Type B pancreatic cell (in vitro differentiated cells): Measurements from ENCODE around the gene XYLT1. TPM values are rescaled to one million over a fixed set of nuclear protein-coding genes. Genes with fewer than 3 reads are reported as not detected.

Source experiments
- DNase-seq: peaks from one replicate; pipeline ENCODE4 v3.0.0; 2021; ENCODE audit warnings: mixed read lengths; ENCODE audit not compliant: unreplicated experiment; ENCODE audit errors: extremely low spot score
- H3K27ac Mint-ChIP-seq: 2 replicates; pipeline ENCODE4 v1.8.0; 2021; ENCODE audit warnings: mild to moderate bottlenecking, mixed read lengths
- H3K27me3 Mint-ChIP-seq: 2 replicates; pipeline ENCODE4 v1.8.0; 2021; ENCODE audit warnings: mixed read lengths
- H3K36me3 Mint-ChIP-seq: 2 replicates; pipeline ENCODE4 v1.8.0; 2021; ENCODE audit warnings: mixed read lengths
- H3K4me1 Mint-ChIP-seq: one replicate; pipeline ENCODE4 v1.8.0; 2021; ENCODE audit warnings: mixed read lengths; ENCODE audit not compliant: unreplicated experiment
- H3K4me3 Mint-ChIP-seq: 2 replicates; pipeline ENCODE4 v1.8.0; 2021; ENCODE audit warnings: mild to moderate bottlenecking, mixed read lengths
- H3K9me3 Mint-ChIP-seq: 2 replicates; pipeline ENCODE4 v1.8.0; 2021; ENCODE audit warnings: mixed read lengths
- total RNA-seq: library from RNA; stranded (reverse); gene quantifications from 2 replicates; pipeline ENCODE4 v1.2.1, GENCODE V29; 2021; ENCODE audit warnings: low replicate concordance
- TF ChIP-seq, protein P1 (sequence below): fragments of 200-600 bp; sonication (generic); conservative IDR thresholded peaks from 2 replicates; pipeline ENCODE4 v1.5.0; 2021; ENCODE audit warnings: antibody characterized with exemption, mild to moderate bottlenecking

Gene XYLT1
- total RNA-seq, 1 donor from 2014 or later: 14.9 TPM

DNA sequence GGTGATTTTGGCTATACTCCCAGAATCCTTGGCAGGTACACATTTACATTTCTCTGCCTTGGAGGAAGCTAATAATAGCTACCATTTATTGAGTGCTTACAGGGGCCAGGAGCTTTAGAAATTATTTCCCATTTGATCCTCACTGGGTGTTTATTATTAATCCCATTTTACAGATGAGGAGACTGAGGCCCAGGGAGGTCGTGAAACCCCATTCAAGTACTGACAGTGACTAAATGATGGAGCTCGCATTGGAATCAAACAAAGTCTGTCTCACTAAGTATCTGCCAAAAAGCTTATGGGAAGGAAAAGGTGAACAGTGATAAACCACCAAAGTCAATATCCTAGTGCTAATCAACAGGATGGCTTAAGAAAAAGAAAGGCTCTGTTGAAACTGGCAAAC is 33.3 kb upstream of the XYLT1 start:
- H3K9me3 Mint-ChIP-seq: peaks cover 7% of the 10 kb centered on the region
- H3K4me1 Mint-ChIP-seq: no peaks in the 10 kb centered on the region
- H3K4me3 Mint-ChIP-seq: no peak overlapping the region
- peaks cover 10% of the 10 kb centered on the region for H3K27me3 Mint-ChIP-seq
- TF ChIP-seq, protein P1, sequence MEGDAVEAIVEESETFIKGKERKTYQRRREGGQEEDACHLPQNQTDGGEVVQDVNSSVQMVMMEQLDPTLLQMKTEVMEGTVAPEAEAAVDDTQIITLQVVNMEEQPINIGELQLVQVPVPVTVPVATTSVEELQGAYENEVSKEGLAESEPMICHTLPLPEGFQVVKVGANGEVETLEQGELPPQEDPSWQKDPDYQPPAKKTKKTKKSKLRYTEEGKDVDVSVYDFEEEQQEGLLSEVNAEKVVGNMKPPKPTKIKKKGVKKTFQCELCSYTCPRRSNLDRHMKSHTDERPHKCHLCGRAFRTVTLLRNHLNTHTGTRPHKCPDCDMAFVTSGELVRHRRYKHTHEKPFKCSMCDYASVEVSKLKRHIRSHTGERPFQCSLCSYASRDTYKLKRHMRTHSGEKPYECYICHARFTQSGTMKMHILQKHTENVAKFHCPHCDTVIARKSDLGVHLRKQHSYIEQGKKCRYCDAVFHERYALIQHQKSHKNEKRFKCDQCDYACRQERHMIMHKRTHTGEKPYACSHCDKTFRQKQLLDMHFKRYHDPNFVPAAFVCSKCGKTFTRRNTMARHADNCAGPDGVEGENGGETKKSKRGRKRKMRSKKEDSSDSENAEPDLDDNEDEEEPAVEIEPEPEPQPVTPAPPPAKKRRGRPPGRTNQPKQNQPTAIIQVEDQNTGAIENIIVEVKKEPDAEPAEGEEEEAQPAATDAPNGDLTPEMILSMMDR: no peak
- no peak overlapping the region for H3K27ac Mint-ChIP-seq
- DNase-seq: no peak
- H3K36me3 Mint-ChIP-seq: no peaks in the 10 kb centered on the region

DNA sequence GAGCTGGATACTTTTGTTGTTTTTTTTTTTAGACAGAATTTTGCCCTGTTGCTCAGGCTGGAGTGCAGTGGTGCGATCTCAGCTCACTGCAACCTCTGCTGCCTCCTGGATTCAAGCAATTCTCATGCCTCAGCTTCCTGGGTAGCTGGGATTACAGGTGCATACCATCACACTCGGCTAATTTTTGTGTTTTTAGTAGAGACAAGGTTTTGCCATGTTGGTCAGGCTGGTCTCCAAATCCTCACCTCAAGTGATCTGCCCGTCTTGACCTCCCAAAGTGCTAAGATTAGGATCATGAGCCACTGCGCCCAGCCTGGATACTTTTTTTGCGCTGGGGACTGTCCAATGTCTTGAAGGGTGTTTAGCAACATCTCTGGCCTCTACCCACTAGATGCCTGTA is 32.6 kb upstream of the XYLT1 start:
- Mint-ChIP-seq H3K9me3 (peaks cover 5% of the 10 kb centered on the region), H3K27ac (no peak overlapping the region), H3K4me3 (no peak overlapping the region), H3K4me1 (no peaks in the 10 kb centered on the region), H3K36me3 (no peaks in the 10 kb centered on the region), H3K27me3 (peaks cover 10% of the 10 kb centered on the region)
- TF ChIP-seq, protein P1: no peak
- DNase-seq: no peak

DNA sequence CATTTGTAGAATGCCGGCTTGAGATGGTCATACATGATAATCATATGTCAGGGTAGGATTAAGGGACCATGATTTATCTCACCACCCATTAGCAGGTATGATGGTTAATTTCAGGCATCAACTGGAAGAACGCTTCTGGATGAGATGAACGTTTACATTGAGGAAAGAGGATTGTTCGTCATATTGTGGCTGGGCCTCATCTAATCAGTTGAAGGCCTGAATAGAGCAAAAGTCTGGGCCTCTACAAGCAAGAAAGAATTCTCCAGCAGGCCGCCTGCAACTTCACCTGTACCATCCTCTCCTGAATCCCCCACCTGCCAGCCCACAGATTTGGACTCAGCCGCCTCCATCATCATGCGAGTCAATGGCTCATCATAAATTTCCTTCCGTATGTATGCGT is 30.6 kb upstream of the XYLT1 start:
- no peak overlapping the region for H3K27ac Mint-ChIP-seq
- no peaks in the 10 kb centered on the region for H3K9me3 Mint-ChIP-seq
- H3K4me3 Mint-ChIP-seq: no peak overlapping the region
- no peaks in the 10 kb centered on the region for H3K4me1 Mint-ChIP-seq
- TF ChIP-seq, protein P1: no peak
- no peaks in the 10 kb centered on the region for H3K36me3 Mint-ChIP-seq
- DNase-seq: no peak
- H3K27me3 Mint-ChIP-seq: peaks cover 10% of the 10 kb centered on the region

DNA sequence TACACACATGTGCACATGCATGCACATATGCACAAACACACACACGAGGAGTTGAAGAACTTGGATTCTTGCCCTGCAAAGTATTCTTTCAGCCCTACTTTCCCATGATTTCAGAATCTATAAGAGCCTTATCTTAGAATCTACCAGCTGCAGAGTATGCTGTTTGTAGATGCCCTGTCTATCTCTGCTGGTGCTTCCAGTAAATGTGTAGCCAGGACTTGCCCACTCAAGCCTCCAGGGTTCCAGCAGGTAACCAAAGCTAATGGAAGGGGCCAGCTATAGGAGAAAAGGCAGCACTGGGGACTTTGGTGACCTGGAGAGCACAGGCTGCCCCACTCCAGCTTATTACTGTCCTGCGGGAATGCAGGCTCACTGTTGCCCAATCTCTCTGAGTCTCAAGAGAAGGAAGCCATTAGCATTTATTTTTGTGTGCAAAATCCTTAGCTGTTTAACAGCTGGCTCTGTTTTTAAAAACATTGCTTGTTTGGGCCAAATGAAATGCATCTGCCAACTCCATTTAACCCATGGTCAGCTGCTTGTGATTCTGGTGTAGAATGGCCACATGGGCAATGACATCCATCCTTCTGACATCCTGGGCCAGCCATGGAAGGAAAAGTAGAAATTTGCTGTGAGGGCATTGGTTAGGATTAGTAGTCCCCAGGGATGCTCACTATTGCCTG is 28.6 kb upstream of the XYLT1 start:
- no peak for DNase-seq
- peaks cover 13% of the 10 kb centered on the region for H3K27me3 Mint-ChIP-seq
- H3K4me1 Mint-ChIP-seq: no peaks in the 10 kb centered on the region
- TF ChIP-seq, protein P1: no peak
- H3K9me3 Mint-ChIP-seq: no peaks in the 10 kb centered on the region
- H3K36me3 Mint-ChIP-seq: no peaks in the 10 kb centered on the region
- H3K27ac Mint-ChIP-seq: no peak overlapping the region
- no peak overlapping the region for H3K4me3 Mint-ChIP-seq

DNA sequence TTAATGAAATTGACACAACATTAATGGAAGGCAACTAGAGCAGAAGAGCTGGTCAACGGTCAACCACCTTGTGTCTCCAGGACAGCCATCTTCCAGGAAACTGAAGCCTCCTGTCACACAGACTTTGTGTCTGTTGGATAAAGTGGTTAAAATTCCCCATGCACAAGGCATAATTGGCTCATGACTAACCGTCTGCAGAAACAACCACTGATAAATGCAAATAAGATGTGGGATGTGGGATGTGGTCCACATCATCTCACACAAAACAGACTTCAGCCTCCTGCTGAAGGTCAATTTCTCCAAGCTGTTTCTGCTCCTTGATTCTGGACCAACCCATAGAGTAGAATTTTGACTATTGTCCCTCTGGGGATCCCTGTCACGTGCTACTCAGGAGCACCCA is 26.9 kb upstream of the XYLT1 start:
- no peak for DNase-seq
- H3K27me3 Mint-ChIP-seq: peaks cover 7% of the 10 kb centered on the region
- H3K9me3 Mint-ChIP-seq: no peaks in the 10 kb centered on the region
- no peak overlapping the region for H3K27ac Mint-ChIP-seq
- TF ChIP-seq, protein P1: no peak
- no peaks in the 10 kb centered on the region for H3K36me3 Mint-ChIP-seq
- H3K4me3 Mint-ChIP-seq: no peak overlapping the region
- no peaks in the 10 kb centered on the region for H3K4me1 Mint-ChIP-seq

DNA sequence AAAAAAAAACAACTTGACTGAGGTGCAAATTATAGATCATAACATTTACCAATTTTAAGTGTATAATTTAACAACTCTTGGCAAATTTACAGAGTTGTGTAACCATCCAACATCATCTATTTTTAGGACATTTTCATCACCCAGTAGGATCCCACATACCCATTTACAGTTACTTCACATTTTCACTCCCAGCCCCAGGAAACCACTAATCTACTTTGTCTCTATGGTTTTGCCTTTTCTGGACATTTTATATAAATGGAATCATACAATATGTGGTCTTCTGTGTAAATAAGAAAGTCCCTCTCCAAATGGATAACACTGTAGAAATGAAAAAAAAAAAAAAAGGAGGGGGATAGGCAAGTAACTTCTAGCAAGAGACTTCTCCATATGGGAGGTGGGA is 26.1 kb upstream of the XYLT1 start:
- H3K4me3 Mint-ChIP-seq: no peak overlapping the region
- TF ChIP-seq, protein P1: no peak
- H3K4me1 Mint-ChIP-seq: no peaks in the 10 kb centered on the region
- no peak overlapping the region for H3K27ac Mint-ChIP-seq
- peaks cover 7% of the 10 kb centered on the region for H3K27me3 Mint-ChIP-seq
- H3K9me3 Mint-ChIP-seq: no peaks in the 10 kb centered on the region
- DNase-seq: no peak
- H3K36me3 Mint-ChIP-seq: no peaks in the 10 kb centered on the region
